Keratinocyte (primary cell): Measurements from ENCODE around the gene MEG3.

ENCODE experiments used
- CTCF ChIP-seq, 3 experiments: IDR thresholded peaks in 1 of 3; conservative IDR thresholded peaks in 1 of 3; optimal IDR thresholded peaks in 1 of 3; 2 replicates in 2 of 3; 3 replicates in 1 of 3; pipeline versions ENCODE3 to v1.5.1; 2011; ENCODE audit warnings: low read length in 3 of 3, mild to moderate bottlenecking in 3 of 3, moderate library complexity in 2 of 3, control low read depth in 1 of 3, inconsistent platforms in 1 of 3; ENCODE audit not compliant: insufficient read depth in 2 of 3; ENCODE audit errors: extremely low read depth in 1 of 3
- EZH2 ChIP-seq: IDR thresholded peaks from one replicate; pipeline ENCODE4 v1.6.1; 2012; ENCODE audit warnings: inconsistent platforms, mild to moderate bottlenecking, low read length, moderate library complexity

- TF ChIP-seq CTCF (optimal IDR thresholded peaks at IDR 0.05 in 1 of 3, IDR thresholded peaks at IDR 0.05 in 1 of 3, conservative IDR thresholded peaks at IDR 0.05 in 1 of 3; ENCODE audit: extremely low read depth in 1 of 3, insufficient read depth in 2 of 3, low read length in 3 of 3) (peak in 1 of 3 experiments; percentile 39), EZH2 (no peak)
These were observed 80.5 kb downstream of the MEG3 start for GRCh38 chr14:100906420-100906819.
